H9 (cell line): ENCODE data around the gene SLC15A3. TPM values are rescaled to one million over a fixed set of nuclear protein-coding genes. Genes with fewer than 3 reads are reported as not detected.

ENCODE experiments used
- DNase-seq: peaks from one replicate; pipeline ENCODE4 v3.0.0-alpha.2; 2017
- H2AFZ ChIP-seq: one replicate; pipeline ENCODE4 v1.6.1; 2013; ENCODE audit warnings: mild to moderate bottlenecking, low read length, control low read depth, moderate library complexity
- H2AK5ac ChIP-seq: 2 replicates; pipeline ENCODE4 v1.6.1; 2013; ENCODE audit warnings: low read length, control low read depth, mixed read lengths; ENCODE audit not compliant: insufficient read length
- H2BK120ac ChIP-seq: one replicate; pipeline ENCODE4 v1.6.1; 2013; ENCODE audit warnings: low read depth, mild to moderate bottlenecking, low read length, control low read depth, inconsistent platforms; ENCODE audit not compliant: poor library complexity, severe bottlenecking
- H2BK12ac ChIP-seq: 2 replicates; pipeline ENCODE4 v1.6.1; 2013; ENCODE audit warnings: low read length, control low read depth, mixed read lengths, low read depth; ENCODE audit not compliant: insufficient read length
- H2BK15ac ChIP-seq: 2 replicates; pipeline ENCODE4 v1.6.1; 2013; ENCODE audit warnings: low read depth, low read length, control low read depth
- H2BK20ac ChIP-seq: one replicate; pipeline ENCODE4 v1.6.1; 2013; ENCODE audit warnings: low read depth, mild to moderate bottlenecking, low read length, control low read depth, inconsistent platforms; ENCODE audit not compliant: poor library complexity, severe bottlenecking
- H2BK5ac ChIP-seq: 2 replicates; pipeline ENCODE4 v1.6.1; 2013; ENCODE audit warnings: low read length, control low read depth, mixed read lengths; ENCODE audit not compliant: insufficient read length
- H3K14ac ChIP-seq: 2 replicates; pipeline ENCODE4 v1.6.1; 2013; ENCODE audit warnings: low read length, control low read depth; ENCODE audit not compliant: insufficient read depth
- H3K18ac ChIP-seq: 2 replicates; pipeline ENCODE4 v1.6.1; 2013; ENCODE audit warnings: low read depth, mild to moderate bottlenecking, mixed read lengths, low read length, control low read depth; ENCODE audit not compliant: insufficient read length
- H3K23ac ChIP-seq: 2 replicates; pipeline ENCODE4 v1.6.1; 2013; ENCODE audit warnings: low read length, control low read depth, mixed read lengths, low read depth; ENCODE audit not compliant: insufficient read length
- H3K23me2 ChIP-seq: 2 replicates; pipeline ENCODE4 v1.6.1; 2013; ENCODE audit warnings: low read depth, mild to moderate bottlenecking, mixed read lengths, low read length, control low read depth; ENCODE audit not compliant: insufficient read length, poor library complexity, severe bottlenecking
- H3K27ac ChIP-seq: 2 replicates; pipeline ENCODE4 v1.5.1; 2013; ENCODE audit warnings: low read length, control low read depth, mixed read lengths, low read depth; ENCODE audit not compliant: insufficient read length
- H3K27me3 ChIP-seq: 2 replicates; pipeline ENCODE4 v1.6.1; 2013; ENCODE audit warnings: low read length, control low read depth, inconsistent platforms; ENCODE audit not compliant: insufficient read depth
- H3K4ac ChIP-seq: 2 replicates; pipeline ENCODE4 v1.6.1; 2013; ENCODE audit warnings: low read depth, mild to moderate bottlenecking, control low read depth, inconsistent platforms, low read length, moderate library complexity
- H3K4me1 ChIP-seq: 2 replicates; pipeline ENCODE4 v1.6.1; 2013; ENCODE audit warnings: low read length, control low read depth, inconsistent platforms; ENCODE audit not compliant: insufficient read depth
- H3K4me2 ChIP-seq: 2 replicates; pipeline ENCODE4 v1.6.1; 2013; ENCODE audit warnings: low read length, control low read depth, mixed read lengths; ENCODE audit not compliant: insufficient read length, insufficient read depth
- H3K56ac ChIP-seq: 2 replicates; pipeline ENCODE4 v1.6.1; 2013; ENCODE audit warnings: low read depth, mild to moderate bottlenecking, mixed read lengths, low read length, control low read depth; ENCODE audit not compliant: insufficient read length
- H3K79me1 ChIP-seq: 2 replicates; pipeline ENCODE4 v1.6.1; 2013; ENCODE audit warnings: low read depth, mild to moderate bottlenecking, moderate library complexity, low read length, control low read depth, inconsistent platforms; ENCODE audit not compliant: insufficient read depth, poor library complexity, severe bottlenecking
- H3K79me2 ChIP-seq: 2 replicates; pipeline ENCODE4 v1.6.1; 2013; ENCODE audit warnings: low read length, control low read depth, inconsistent platforms; ENCODE audit not compliant: insufficient read depth
- H3K9ac ChIP-seq: 2 replicates; pipeline ENCODE4 v1.6.1; 2013; ENCODE audit warnings: low read length, control low read depth, mixed read lengths; ENCODE audit not compliant: insufficient read length; ENCODE audit errors: extremely low read depth
- H3K9me3 ChIP-seq: one replicate; pipeline ENCODE4 v1.6.1; 2013; ENCODE audit warnings: low read depth, low read length, inconsistent platforms; ENCODE audit not compliant: control insufficient read depth
- H3T11ph ChIP-seq: one replicate; pipeline ENCODE4 v1.6.1; 2013; ENCODE audit warnings: mild to moderate bottlenecking, low read length, control low read depth, inconsistent platforms
- H4K20me1 ChIP-seq: one replicate; pipeline ENCODE4 v1.6.1; 2013; ENCODE audit not compliant: control insufficient read depth, insufficient read length, insufficient read depth
- H4K5ac ChIP-seq: 2 replicates; pipeline ENCODE4 v1.6.1; 2013; ENCODE audit warnings: low read depth, mild to moderate bottlenecking, mixed read lengths, low read length, control low read depth; ENCODE audit not compliant: insufficient read length
- H4K8ac ChIP-seq: replicated peaks from 2 replicates; pipeline ENCODE4 v1.6.1; 2013; ENCODE audit warnings: low read length, control low read depth, mixed read lengths, low read depth; ENCODE audit not compliant: insufficient read length
- H4K91ac ChIP-seq: 2 replicates; pipeline ENCODE4 v1.6.1; 2013; ENCODE audit warnings: low read depth, mild to moderate bottlenecking, moderate library complexity, mixed read lengths, low read length, control low read depth; ENCODE audit not compliant: insufficient read length
- H3K27ac Mint-ChIP-seq, 3 experiments: 2 replicates in 2 of 3; 3 replicates in 1 of 3; pipeline ENCODE4 v1.8.0; 2020 to 2021; ENCODE audit warnings: mixed read lengths in 3 of 3, mild to moderate bottlenecking in 1 of 3, moderate library complexity in 1 of 3
- H3K27me3 Mint-ChIP-seq: 2 replicates; pipeline ENCODE4 v1.8.0; 2021; ENCODE audit warnings: low read depth, mild to moderate bottlenecking, moderate library complexity, mixed read lengths
- H3K36me3 Mint-ChIP-seq, 3 experiments: 2 replicates in 2 of 3; 3 replicates in 1 of 3; pipeline ENCODE4 v1.8.0; 2020 to 2021; ENCODE audit warnings: low read depth in 3 of 3, mixed read lengths in 3 of 3; ENCODE audit not compliant: insufficient read depth in 1 of 3
- H3K4me1 Mint-ChIP-seq, 2 experiments: 2 replicates each; pipeline ENCODE4 v1.8.0; 2020; ENCODE audit warnings: mixed read lengths in 2 of 2
- H3K4me3 Mint-ChIP-seq, 2 experiments: 2 replicates in 1 of 2; 3 replicates in 1 of 2; pipeline ENCODE4 v1.8.0; 2020 to 2021; ENCODE audit warnings: mild to moderate bottlenecking in 2 of 2, mixed read lengths in 2 of 2, moderate library complexity in 1 of 2
- H3K9me3 Mint-ChIP-seq, 2 experiments: 2 replicates in 1 of 2; 3 replicates in 1 of 2; pipeline ENCODE4 v1.8.0; 2020; ENCODE audit warnings: mild to moderate bottlenecking in 2 of 2, mixed read lengths in 2 of 2, moderate library complexity in 1 of 2
- WGBS: extraction: QIAGEN DNeasy Blood & Tissue Kit; methylation state at CpG from one replicate; pipeline ENCODE4 v1.1.7; 2013; ENCODE audit warnings: missing lambda C conversion rate, low lambda C conversion rate, mixed read lengths; ENCODE audit not compliant: insufficient read length; ENCODE audit errors: extremely low coverage; 5-methylcytosine and 5-hydroxymethylcytosine counted together
- total RNA-seq: library from RNA; stranded (reverse); gene quantifications from 2 replicates; pipeline ENCODE4 v1.2.1, GENCODE V29; 2021
- TF ChIP-seq, protein P1 (sequence below): fragments of 200-600 bp; sonication (generic); conservative IDR thresholded peaks from 3 replicates; pipeline ENCODE4 v1.8.0; 2021; ENCODE audit warnings: antibody characterized with exemption, mild to moderate bottlenecking

SLC15A3 gene
- total RNA-seq, 1 experiment from 2014 or later = 7.0 TPM

DNA sequence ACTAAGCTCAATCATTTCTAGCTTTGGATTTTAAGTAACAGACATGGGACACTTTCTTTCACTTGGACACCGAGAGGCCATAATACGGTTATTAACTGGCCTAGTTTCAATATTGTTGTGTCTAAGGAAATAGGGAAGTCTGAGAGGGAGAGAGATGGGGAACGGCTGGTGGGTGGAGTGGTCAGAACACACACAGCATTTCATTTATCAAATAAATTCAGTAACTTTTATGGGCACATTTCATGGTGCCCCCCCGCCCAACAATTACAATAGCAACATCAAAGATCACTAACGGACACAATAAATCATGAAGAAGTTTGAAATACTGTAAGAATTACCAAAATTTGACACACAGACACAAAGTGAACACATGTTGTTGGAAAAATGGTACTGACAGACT is 56.3 kb downstream of the SLC15A3 start:
- Histone ChIP-seq H4K5ac (no peak overlapping the region), H3K4me1 (no peaks in the 10 kb centered on the region), H3K79me2 (no peaks in the 10 kb centered on the region), H2BK12ac (no peak overlapping the region), H3K79me1 (no peaks in the 10 kb centered on the region), H2AK5ac (no peak overlapping the region), H3K27me3 (no peaks in the 10 kb centered on the region), H3K27ac (no peak overlapping the region), H2AFZ (no peak overlapping the region), H2BK15ac (no peak overlapping the region), H3K14ac (no peak overlapping the region), H2BK20ac (no peak overlapping the region), H4K20me1 (peaks cover 2% of the 10 kb centered on the region), H2BK120ac (no peak overlapping the region), H2BK5ac (no peak overlapping the region), H3K18ac (no peak overlapping the region), H4K8ac (no peak overlapping the region), H3K56ac (no peak overlapping the region), H3K9me3 (no peaks in the 10 kb centered on the region), H3K4me2 (no peak overlapping the region), H3K23ac (no peak overlapping the region), H3K23me2 (no peaks in the 10 kb centered on the region), H4K91ac (no peak overlapping the region), H3K9ac (no peak overlapping the region), H3K4ac (no peak overlapping the region), H3T11ph (no peak overlapping the region)
- Mint-ChIP-seq H3K27me3 (no peaks in the 10 kb centered on the region), H3K36me3 (peaks cover 37 to 94% (median 54%) of the 10 kb centered on the region in 3 experiments; a peak in 6 of 7 replicates), H3K9me3 (no peaks in the 10 kb centered on the region), H3K4me1 (no peaks in the 10 kb centered on the region), H3K27ac (no peak overlapping the region), H3K4me3 (no peak overlapping the region)
- no CpG with 5 or more reads among the region's 5 CpGs for WGBS
- TF ChIP-seq, protein P1, sequence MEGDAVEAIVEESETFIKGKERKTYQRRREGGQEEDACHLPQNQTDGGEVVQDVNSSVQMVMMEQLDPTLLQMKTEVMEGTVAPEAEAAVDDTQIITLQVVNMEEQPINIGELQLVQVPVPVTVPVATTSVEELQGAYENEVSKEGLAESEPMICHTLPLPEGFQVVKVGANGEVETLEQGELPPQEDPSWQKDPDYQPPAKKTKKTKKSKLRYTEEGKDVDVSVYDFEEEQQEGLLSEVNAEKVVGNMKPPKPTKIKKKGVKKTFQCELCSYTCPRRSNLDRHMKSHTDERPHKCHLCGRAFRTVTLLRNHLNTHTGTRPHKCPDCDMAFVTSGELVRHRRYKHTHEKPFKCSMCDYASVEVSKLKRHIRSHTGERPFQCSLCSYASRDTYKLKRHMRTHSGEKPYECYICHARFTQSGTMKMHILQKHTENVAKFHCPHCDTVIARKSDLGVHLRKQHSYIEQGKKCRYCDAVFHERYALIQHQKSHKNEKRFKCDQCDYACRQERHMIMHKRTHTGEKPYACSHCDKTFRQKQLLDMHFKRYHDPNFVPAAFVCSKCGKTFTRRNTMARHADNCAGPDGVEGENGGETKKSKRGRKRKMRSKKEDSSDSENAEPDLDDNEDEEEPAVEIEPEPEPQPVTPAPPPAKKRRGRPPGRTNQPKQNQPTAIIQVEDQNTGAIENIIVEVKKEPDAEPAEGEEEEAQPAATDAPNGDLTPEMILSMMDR = no peak
- no peak for DNase-seq
